HS-5 (cell line): Measurements from ENCODE around the gene RUBCNL.
"Not testable (repeated sequence)": the region's sequence is repeated elsewhere in the genome, so short reads cannot be mapped to it uniquely, and the experiment has no call there.

Experiments used
- DNase-seq: peaks from one replicate; pipeline ENCODE4 v3.0.0-alpha.2; 2012; ENCODE audit warnings: low read depth

RUBCNL gene

GRCh38 chr13:46387064-46387851, at the start of gene RUBCNL:
RUBCNL (minus strand) TSS chr13:46387252; CDS start chr13:46372475, 14,777 bp downstream.
- DNase-seq, result peak; percentile 31

DNA sequence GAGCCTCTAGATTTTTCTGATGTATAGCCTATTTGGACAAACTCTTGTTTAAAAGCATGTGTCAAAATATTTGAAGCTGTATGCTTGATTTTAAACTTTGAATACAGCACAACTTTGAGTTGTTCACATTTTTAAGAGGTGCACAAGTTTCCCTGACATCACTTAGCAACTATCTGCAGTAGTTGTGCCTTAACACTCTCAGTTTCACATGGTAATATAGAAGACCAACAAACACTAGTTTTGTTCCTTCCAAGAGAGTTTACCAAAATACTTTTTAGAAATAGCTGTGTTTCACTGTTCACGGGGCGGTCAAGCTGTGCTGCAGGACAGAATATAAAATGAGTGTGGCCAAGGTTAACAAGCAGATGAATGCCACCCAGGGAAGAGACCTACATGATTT, 42.5 kb upstream of the RUBCNL start:
- DNase-seq, result not testable (repeated sequence)

- no peak for DNase-seq
Observed at GRCh38 chr13:46405457-46405856, 18.4 kb upstream of the RUBCNL start.

GRCh38 chr13:46404733-46405100, 17.7 kb upstream of the RUBCNL start:
- no peak for DNase-seq

DNA sequence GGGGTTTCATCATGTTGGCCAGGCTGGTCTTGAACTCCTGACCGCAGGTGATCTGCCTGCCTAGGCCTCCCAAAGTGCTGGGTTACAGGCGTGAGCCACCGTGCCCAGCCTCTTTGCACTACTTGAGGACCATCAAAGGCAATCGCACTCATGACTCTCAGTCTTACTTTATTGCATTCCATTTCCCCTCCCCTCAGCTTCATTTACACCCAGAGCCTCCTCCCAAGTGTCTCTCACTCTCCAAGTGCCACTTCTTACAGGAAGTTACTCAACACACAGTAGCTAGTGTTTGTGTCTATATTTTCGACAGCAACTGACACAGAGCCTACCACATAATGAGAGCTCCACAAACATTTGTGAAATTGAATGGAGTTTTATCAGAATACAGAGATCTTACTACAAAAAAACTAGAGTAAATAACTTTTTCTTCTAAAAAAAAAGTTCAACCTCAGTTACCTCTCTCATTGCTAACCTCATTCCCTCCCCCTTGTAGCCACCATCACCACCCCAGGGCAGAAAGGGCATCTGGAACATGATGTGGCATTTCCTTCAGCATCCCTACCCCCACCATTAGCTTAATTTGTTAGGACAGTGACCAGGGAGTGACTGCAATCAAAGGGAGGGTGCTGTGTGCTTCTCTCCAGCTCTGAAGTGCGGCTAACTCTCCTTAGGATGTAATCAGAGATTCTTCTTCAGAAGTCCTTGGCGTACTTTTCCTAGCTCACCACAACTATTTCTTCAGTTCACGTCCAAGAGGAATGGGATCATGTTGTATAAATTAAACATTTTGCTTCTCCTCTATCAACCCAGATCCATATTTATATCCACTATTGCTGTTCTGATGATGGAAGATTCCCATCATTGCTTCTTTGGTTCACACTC, 17.0 kb upstream of the RUBCNL start:
- no peak for DNase-seq

DNA sequence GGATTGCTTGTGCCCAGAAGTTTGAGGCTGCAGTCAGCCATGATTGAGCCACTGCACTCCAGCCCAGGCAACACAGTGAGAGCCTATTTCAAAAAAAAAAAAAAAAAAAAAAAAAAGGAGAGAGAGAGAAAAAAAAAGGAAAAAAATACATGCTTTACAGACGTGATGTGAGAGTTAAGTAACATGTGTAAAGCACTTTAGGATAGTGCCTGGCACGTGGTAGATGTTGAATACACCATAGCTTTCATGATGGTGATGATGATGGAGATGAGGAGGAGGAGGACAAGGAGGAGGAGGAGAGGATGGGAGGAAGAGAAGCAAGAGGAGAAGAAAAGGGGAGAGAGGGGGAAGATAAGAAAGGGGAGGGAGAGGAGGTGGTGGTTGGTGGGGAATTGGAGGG, 15.1 kb upstream of the RUBCNL start:
- no peak for DNase-seq

DNA sequence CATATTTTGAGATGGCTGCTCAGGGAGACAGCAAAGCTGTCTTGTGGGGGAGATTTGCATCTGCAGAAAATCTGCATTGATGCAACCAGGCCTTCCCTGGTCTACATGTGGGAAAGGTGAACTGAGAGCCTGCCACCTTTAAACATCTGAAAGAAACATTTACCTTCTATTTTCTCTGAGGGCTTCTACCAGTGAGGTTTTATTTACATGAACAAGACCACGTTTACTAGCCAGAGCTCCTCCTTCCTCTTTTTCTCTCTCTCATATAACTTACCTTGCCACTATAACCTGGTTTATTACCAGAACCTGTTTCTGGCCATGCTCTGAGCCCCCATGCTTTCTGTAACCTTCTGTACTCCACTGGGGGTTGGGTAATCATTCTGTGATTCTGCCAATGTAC, 14.4 kb upstream of the RUBCNL start:
- no peak for DNase-seq

GRCh38 chr13:46396341-46396740, 9.3 kb upstream of the RUBCNL start:
- DNase-seq, result no peak

DNA sequence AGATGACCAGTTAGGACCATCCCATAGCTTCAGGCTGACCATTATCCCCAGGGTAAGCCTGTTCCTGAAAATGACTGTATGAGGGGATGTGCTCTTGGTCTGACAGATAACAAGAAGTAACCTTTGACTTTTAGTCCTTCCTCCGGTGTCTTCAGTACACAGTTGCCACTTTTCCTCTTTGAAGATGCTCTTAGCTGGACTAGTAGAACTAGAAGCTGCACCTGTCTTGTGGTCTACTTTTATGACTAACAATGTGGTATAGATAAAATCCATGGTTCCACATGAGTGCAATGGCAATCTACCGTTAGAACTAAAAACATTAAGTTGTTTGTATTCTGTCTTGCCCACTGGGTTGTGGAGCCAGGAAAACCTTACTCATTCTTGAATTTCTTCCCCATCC, 5.9 kb upstream of the RUBCNL start:
- DNase-seq, result no peak

DNA sequence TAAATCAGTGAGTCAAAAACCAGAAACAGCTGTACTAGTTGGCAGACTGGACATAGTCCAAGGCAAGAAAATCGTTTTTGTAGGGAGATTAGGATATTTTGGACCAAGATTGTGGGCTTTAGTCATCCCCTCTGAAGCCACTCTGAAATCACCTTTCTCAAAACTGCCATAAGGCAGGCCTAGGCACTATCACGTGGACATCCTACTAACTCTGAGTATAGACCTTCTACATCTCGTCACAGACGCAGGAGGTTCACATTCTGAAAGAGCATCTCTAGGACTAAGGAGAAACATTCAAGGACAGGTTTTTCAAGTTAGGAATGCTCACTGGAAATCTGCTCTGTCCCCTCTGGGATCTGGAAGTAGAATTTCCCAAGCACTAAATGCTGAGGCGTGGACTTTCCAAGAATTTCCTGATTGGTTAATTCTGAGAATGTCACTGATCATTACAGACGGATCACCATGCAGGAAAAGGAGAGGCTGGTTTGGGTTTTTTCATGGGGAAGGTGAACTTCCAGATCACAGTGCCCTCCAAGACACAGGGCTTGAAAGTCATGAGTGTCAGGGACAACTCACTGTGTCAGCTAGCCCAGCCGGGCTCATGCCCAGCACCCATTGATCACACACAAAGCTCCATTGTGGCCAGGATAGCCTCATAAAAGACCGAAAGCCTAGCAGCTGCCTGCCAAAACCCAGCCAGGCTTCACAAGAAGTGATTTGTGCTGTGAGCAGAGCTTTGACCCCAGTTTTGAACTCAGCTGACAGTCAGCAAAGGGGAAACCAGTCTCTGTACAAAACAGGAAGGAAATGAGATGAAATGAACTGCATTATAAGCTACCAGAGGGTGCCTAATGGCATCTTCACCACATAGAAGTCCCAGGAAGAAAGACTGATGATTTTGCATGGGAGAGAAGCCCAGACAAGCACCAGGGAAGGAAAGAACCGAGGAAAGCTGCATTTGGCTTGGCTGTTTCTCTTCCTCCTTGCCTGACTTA, 2.7 kb upstream of the RUBCNL start:
- DNase-seq, result no peak

- DNase-seq, result no peak
Observed at GRCh38 chr13:46388846-46389245, 1.8 kb upstream of the RUBCNL start.

DNA sequence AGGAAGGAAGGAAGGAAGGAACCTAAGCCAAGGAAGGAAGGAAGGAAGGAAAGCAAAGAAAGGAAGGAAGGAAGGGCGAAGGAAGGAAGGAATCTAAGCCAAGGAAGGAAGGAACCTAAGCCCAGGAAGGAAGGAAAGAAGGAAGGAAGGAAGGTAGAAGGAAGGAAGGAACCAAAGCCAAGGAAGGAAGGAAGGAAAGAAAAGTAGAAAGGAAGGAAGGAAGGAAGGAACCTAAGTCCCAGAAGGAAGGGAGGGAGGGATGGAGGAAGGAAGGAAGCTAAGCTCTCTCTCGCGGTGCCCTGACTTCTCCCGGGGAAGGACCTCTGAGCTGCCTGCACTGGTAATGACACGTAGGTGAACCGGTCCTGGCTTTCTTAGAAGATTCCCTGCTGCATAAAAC, 1.3 kb upstream of the RUBCNL start:
- no peak for DNase-seq

DNA sequence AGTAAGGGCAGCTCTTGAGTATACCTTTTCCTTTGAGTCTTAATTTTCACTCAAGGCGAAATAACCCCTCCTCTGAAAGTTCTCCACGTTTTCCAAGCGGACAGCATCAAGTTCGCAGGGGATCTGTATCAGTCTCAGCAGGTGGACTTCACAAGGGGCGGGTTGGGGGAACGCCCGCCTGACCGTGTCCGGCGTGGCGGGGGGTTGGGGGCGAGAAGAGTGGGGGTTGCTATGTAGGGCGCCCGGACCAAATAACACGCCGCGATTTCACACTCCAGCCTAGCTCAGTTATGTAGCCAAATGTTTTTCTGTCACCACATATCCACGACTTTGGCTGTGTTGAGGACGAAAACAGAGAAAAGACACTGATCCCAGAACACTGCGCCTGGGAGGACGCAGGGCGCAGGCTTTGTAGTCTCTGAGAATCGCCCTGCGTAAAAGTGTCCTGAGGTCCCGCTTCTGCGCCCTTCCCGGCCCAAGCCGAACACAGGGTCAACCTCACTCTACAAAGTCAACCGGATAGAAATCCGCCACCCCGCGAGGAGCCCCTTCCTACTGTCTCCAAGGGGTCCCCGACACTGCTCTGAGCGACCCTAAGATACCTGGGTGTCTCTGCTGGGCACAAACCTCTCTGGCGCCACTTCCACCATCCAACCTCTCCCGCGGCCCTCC, 524 bp downstream of the RUBCNL start:
- no peak for DNase-seq

- no peak for DNase-seq
Observed at GRCh38 chr13:46385946-46386345, 1.1 kb downstream of the RUBCNL start.

GRCh38 chr13:46383383-46383782, 3.7 kb downstream of the RUBCNL start:
- DNase-seq, result no peak

GRCh38 chr13:46382224-46382623, 4.8 kb downstream of the RUBCNL start:
- no peak for DNase-seq

- no peak for DNase-seq
Observed at GRCh38 chr13:46380242-46380641, 6.8 kb downstream of the RUBCNL start.

DNA sequence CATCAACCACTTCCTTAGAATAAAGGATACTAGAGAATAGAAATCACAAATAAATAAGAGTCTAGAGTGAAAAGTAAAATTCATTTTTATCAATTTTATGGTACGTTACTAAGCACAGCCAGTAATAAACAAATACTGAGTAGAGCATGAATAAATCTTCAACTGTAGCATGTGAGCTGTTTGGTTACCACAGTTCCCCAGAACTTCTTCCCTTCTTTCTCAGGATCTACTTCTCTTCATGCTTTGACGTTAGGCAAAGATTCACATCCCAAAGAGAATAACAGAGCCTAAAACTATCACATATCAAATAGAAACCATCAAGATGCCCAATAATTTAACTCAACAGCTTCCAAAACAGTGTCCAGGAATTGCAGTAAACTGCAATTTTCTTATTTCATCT, 7.4 kb downstream of the RUBCNL start:
- no peak for DNase-seq

DNA sequence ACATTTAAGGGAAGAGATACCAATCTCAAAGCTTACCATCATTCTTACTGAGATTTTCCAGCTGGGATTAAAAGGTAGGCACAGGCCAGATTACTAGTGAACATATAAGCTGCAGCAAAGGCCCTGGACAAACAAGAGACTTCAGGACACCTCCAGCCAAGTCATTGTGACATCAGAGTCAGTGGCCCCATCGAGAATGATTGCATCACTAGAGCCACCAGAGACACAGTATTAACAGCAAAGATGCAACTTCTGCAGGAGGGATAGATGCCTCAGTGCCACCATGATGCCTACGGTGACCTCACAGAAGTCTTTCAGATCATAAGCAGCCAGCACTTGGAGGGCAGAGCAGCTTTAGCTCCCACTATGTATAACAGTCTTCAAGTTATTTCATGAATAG, 8.6 kb downstream of the RUBCNL start:
- no peak for DNase-seq

GRCh38 chr13:46377554-46377953, 9.5 kb downstream of the RUBCNL start:
- no peak for DNase-seq

- no peak for DNase-seq
Observed at GRCh38 chr13:46374710-46375109, 12.3 kb downstream of the RUBCNL start.

DNA sequence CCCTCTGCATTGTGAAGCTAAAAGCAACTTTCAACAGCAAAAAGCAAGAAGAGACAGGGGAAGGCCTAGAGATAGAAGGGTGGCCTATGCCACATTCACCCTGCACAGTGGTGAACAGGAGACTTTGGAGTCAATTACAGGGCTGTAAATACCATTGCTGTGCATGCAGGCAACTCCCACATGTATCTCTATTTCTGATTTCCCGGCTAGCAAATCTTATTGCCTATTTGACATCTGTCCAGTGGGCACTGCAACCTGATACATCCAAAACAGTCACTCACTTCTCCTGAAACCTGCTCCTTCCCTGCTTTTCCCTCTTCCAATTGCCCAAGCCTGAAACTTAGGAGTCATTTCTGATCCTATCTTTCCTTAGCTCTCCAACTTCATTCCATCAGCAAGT, 13.4 kb downstream of the RUBCNL start:
- DNase-seq, result no peak
